Measurements from ENCODE around the gene LPP.

The LPP gene

GRCh38 chr3:188829130-188829529, 675.2 kb downstream of the LPP start:
- no peak for DNase-seq

GRCh38 chr3:188829576-188829975, 675.6 kb downstream of the LPP start:
- no peak for DNase-seq

- no peak for DNase-seq
Measured at GRCh38 chr3:188830893-188831292, 676.9 kb downstream of the LPP start.

GRCh38 chr3:188832146-188832545, 678.2 kb downstream of the LPP start:
- DNase-seq: no peak

- DNase-seq: no peak
Measured at GRCh38 chr3:188832961-188833721, 679.2 kb downstream of the LPP start.

- no peak for DNase-seq
Measured at GRCh38 chr3:188834349-188834748, 680.4 kb downstream of the LPP start.

- no peak for DNase-seq
Measured at GRCh38 chr3:188839187-188839695, 685.3 kb downstream of the LPP start.

- no peak for DNase-seq
Measured at GRCh38 chr3:188840290-188840689, 686.3 kb downstream of the LPP start.

- no peak for DNase-seq
Measured at GRCh38 chr3:188841906-188842305, 687.9 kb downstream of the LPP start.

- no peak for DNase-seq
Measured at GRCh38 chr3:188842639-188843038, 688.7 kb downstream of the LPP start.

GRCh38 chr3:188844096-188844495, 690.1 kb downstream of the LPP start:
- no peak for DNase-seq

GRCh38 chr3:188845514-188845913, 691.6 kb downstream of the LPP start:
- DNase-seq: no peak

GRCh38 chr3:188848947-188849346, 695.0 kb downstream of the LPP start:
- DNase-seq: no peak

- DNase-seq: no peak
Measured at GRCh38 chr3:188853856-188854771, 700.2 kb downstream of the LPP start.

GRCh38 chr3:188854772-188855149, 700.8 kb downstream of the LPP start:
- DNase-seq: no peak

- DNase-seq: no peak
Measured at GRCh38 chr3:188855675-188856074, 701.7 kb downstream of the LPP start.

GRCh38 chr3:188860147-188860546, 706.2 kb downstream of the LPP start:
- DNase-seq: no peak

GRCh38 chr3:188861842-188862744, 708.1 kb downstream of the LPP start:
- DNase-seq: no peak

GRCh38 chr3:188863999-188864406, 710.0 kb downstream of the LPP start:
- peak; percentile 66 for DNase-seq

GRCh38 chr3:188867691-188868265, 713.8 kb downstream of the LPP start:
- no peak for DNase-seq

GRCh38 chr3:188868803-188869202, 714.8 kb downstream of the LPP start:
- DNase-seq: no peak

- DNase-seq: no peak
Measured at GRCh38 chr3:188869628-188870027, 715.7 kb downstream of the LPP start.

Measured in left hindlimb (tissue), 1 donor.